HUES64 (cell line): ENCODE measurements around the gene LYRM9.
"Not testable (repeated sequence)": the region's sequence is repeated elsewhere in the genome, so short reads cannot be mapped to it uniquely, and the experiment has no call there.

Source experiments
- H3K27ac ChIP-seq: 2 replicates; pipeline ENCODE4 v1.7.0; 2013; ENCODE audit warnings: low read depth, low read length, inconsistent platforms
- H3K27me3 ChIP-seq: 2 replicates; pipeline ENCODE4 v1.6.1; 2013; ENCODE audit warnings: mild to moderate bottlenecking, low read length; ENCODE audit not compliant: insufficient read depth
- H3K36me3 ChIP-seq: 2 replicates; pipeline ENCODE4 v1.6.1; 2013; ENCODE audit warnings: mild to moderate bottlenecking, low read length; ENCODE audit not compliant: insufficient read depth
- H3K4me1 ChIP-seq: 2 replicates; pipeline ENCODE4 v1.6.1; 2013; ENCODE audit warnings: mild to moderate bottlenecking, low read length, moderate library complexity; ENCODE audit not compliant: insufficient read depth
- H3K4me3 ChIP-seq: 2 replicates; pipeline ENCODE4 v1.5.1; 2013; ENCODE audit warnings: mild to moderate bottlenecking, low read length, moderate library complexity
- H3K9ac ChIP-seq: 2 replicates; pipeline ENCODE4 v1.6.1; 2013; ENCODE audit warnings: mild to moderate bottlenecking, low read depth, low read length
- H3K9me3 ChIP-seq: 2 replicates; pipeline ENCODE4 v1.6.1; 2013; ENCODE audit warnings: low read depth, low read length; ENCODE audit not compliant: insufficient read depth
- WGBS: fragments of 150-250, 120-280 bp; methylation state at CpG from one replicate; pipeline ENCODE4 v1.1.7; 2013; ENCODE audit warnings: missing lambda C conversion rate; 5-methylcytosine and 5-hydroxymethylcytosine counted together

Gene LYRM9

GRCh38 chr17:27834571-27834970 lies 58.6 kb downstream of the LYRM9 start:
- 93% methylated on average over 3 of the region's 3 CpGs for WGBS
- H3K36me3 ChIP-seq: no peaks in the 10 kb centered on the region
- no peaks in the 10 kb centered on the region for H3K27me3 ChIP-seq
- H3K9ac ChIP-seq: no peak overlapping the region
- H3K4me1 ChIP-seq: no peaks in the 10 kb centered on the region
- peaks cover 9% of the 10 kb centered on the region for H3K9me3 ChIP-seq
- H3K4me3 ChIP-seq: no peak overlapping the region
- no peak overlapping the region for H3K27ac ChIP-seq

- no peaks in the 10 kb centered on the region for H3K4me1 ChIP-seq
- H3K27ac ChIP-seq: no peak overlapping the region
- no peaks in the 10 kb centered on the region for H3K27me3 ChIP-seq
- H3K9ac ChIP-seq: no peak overlapping the region
- no peaks in the 10 kb centered on the region for H3K36me3 ChIP-seq
- H3K4me3 ChIP-seq: no peak overlapping the region
- H3K9me3 ChIP-seq: peaks cover 9% of the 10 kb centered on the region
These were observed 60.3 kb downstream of the LYRM9 start for GRCh38 chr17:27832831-27833230.

- H3K27me3 ChIP-seq, H3K9me3 ChIP-seq, H3K4me1 ChIP-seq, H3K36me3 ChIP-seq, H3K4me3 ChIP-seq, H3K9ac ChIP-seq, H3K27ac ChIP-seq: not testable (repeated sequence)
- WGBS: 88% methylated on average over 1 of the region's 1 CpG
These were observed 63.3 kb downstream of the LYRM9 start for GRCh38 chr17:27829888-27830287.

- not testable (repeated sequence) for H3K4me1 ChIP-seq, H3K27ac ChIP-seq, H3K9me3 ChIP-seq, H3K4me3 ChIP-seq, H3K27me3 ChIP-seq, H3K36me3 ChIP-seq, H3K9ac ChIP-seq
- no CpG with 5 or more reads among the region's 2 CpGs for WGBS
These were observed 63.9 kb downstream of the LYRM9 start for GRCh38 chr17:27829143-27829711.
